ENCODE data around the gene URB1. TPM values are rescaled to one million over a fixed set of nuclear protein-coding genes. Genes with fewer than 3 reads are reported as not detected.

URB1 gene
- total and polyA plus RNA-seq, 2 of the 8 experiments (the other 6 are each of a cell fraction or from before 2014, with no cell fraction given): 8.1 to 28.9 TPM

- Histone ChIP-seq H3K14ac (ENCODE audit: insufficient read length) (no peak overlapping the region), H4K8ac (ENCODE audit: extremely low read depth, insufficient read depth, low read length) (no peak overlapping the region), H3K56ac (replicated peaks; ENCODE audit: insufficient read length, low read depth, low read length) (no peak overlapping the region), H3K23me2 (ENCODE audit: low read depth, low read length) (no peaks in the 10 kb centered on the region), H2BK12ac (ENCODE audit: low read depth, low read length) (no peak overlapping the region), H3K36me3 (ENCODE audit: control insufficient read depth in 2 of 4, insufficient read depth in 4 of 4, low read length in 3 of 4) (peaks cover 23 to 62% (median 40%) of the 10 kb centered on the region in 4 experiments), H2BK120ac (replicated peaks; ENCODE audit: low read depth, low read length) (no peak overlapping the region), H3K9me3 (ENCODE audit: insufficient read depth in 2 of 2, low read depth in 1 of 2, low read length in 1 of 2) (no peaks in the 10 kb centered on the region), H2BK15ac (ENCODE audit: low read length) (no peak overlapping the region), H4K20me1 (replicated peaks in 1 of 2; ENCODE audit: control insufficient read depth in 1 of 2, insufficient read depth in 2 of 2, low read length in 2 of 2) (peaks cover 4 to 15% of the 10 kb centered on the region in 2 experiments), H4K91ac (replicated peaks; ENCODE audit: insufficient read length, low read length) (no peak overlapping the region), H4K5ac (ENCODE audit: insufficient read length, low read depth, low read length) (no peak overlapping the region), H3K4me1 (replicated peaks in 1 of 4; ENCODE audit: control insufficient read depth in 3 of 4, insufficient read depth in 4 of 4, low read length in 3 of 4) (peaks cover 0 to 2% (median 0%) of the 10 kb centered on the region in 4 experiments; a peak in 1 of 7 replicates), H3K79me1 (ENCODE audit: low read depth, low read length) (peaks cover 10% of the 10 kb centered on the region; the same call in 1 of the 2 replicates), H3K4me2 (ENCODE audit: insufficient read depth in 1 of 2, low read depth in 2 of 2, low read length in 2 of 2) (no peak overlapping the region), H3K9ac (replicated peaks in 1 of 4; ENCODE audit: extremely low read depth in 1 of 4, low read depth in 3 of 4, low read length in 3 of 4) (no peak overlapping the region), H2BK5ac (ENCODE audit: low read depth, low read length) (no peak overlapping the region), H3K18ac (ENCODE audit: extremely low read depth, low read length) (no peak overlapping the region), H2AK5ac (ENCODE audit: low read depth, low read length) (no peak overlapping the region), H3K4me3 (ENCODE audit: extremely low read depth in 1 of 4, insufficient read depth in 2 of 4, low read depth in 3 of 4, low read length in 4 of 4) (no peak overlapping the region), H3K79me2 (ENCODE audit: control insufficient read depth in 1 of 2, insufficient read depth in 2 of 2, low read length in 2 of 2) (peaks cover 4 to 28% of the 10 kb centered on the region in 2 experiments; a peak in 3 of 4 replicates), H3K27ac (ENCODE audit: low read depth, low read length) (no peak overlapping the region), H2AFZ (ENCODE audit: low read length) (no peak overlapping the region), H3K27me3 (replicated peaks in 1 of 4; ENCODE audit: control insufficient read depth in 3 of 4, extremely low read depth in 1 of 4, insufficient read depth in 3 of 4, low read length in 3 of 4) (no peaks in the 10 kb centered on the region), H3K4ac (replicated peaks; ENCODE audit: insufficient read length, low read depth, low read length) (no peak overlapping the region), H3K23ac (ENCODE audit: insufficient read length) (no peak overlapping the region), H2BK20ac (ENCODE audit: low read length) (no peak overlapping the region)
- WGBS, 2 experiments (ENCODE audit: extremely low coverage in 1 of 2, insufficient coverage in 1 of 2, insufficient read length in 1 of 2, insufficient replicate concordance in 2 of 2, low coverage in 1 of 2, low lambda C conversion rate in 2 of 2, missing lambda C conversion rate in 1 of 2): 90% methylated on average over 10 of the region's 10 CpGs; no CpG with 5 or more reads in 1 of the 2 experiments
- DNase-seq (ENCODE audit: low read depth in 1 of 2, low spot score in 2 of 2) (no peak), FAIRE-seq (no peak)
- POLR2A ChIA-PET (ENCODE audit: partially characterized antibody): no interaction called here
- CTCF ChIA-PET (ENCODE audit: partially characterized antibody): interaction anchor here (0.7 to 4.4 kb wide), 3 partner anchors 18 to 219 kb away, joined by 3 to 19 read pairs (median 7); no protein-coding TSS in a partner anchor
- no peak for TF ChIP-seq SUZ12 (IDR thresholded peaks at IDR 0.05; ENCODE audit: low read length)
- TF ChIP-seq, protein P1, sequence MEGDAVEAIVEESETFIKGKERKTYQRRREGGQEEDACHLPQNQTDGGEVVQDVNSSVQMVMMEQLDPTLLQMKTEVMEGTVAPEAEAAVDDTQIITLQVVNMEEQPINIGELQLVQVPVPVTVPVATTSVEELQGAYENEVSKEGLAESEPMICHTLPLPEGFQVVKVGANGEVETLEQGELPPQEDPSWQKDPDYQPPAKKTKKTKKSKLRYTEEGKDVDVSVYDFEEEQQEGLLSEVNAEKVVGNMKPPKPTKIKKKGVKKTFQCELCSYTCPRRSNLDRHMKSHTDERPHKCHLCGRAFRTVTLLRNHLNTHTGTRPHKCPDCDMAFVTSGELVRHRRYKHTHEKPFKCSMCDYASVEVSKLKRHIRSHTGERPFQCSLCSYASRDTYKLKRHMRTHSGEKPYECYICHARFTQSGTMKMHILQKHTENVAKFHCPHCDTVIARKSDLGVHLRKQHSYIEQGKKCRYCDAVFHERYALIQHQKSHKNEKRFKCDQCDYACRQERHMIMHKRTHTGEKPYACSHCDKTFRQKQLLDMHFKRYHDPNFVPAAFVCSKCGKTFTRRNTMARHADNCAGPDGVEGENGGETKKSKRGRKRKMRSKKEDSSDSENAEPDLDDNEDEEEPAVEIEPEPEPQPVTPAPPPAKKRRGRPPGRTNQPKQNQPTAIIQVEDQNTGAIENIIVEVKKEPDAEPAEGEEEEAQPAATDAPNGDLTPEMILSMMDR (IDR thresholded peaks at IDR 0.05; ENCODE audit: control extremely low read depth in 1 of 3, insufficient read depth in 1 of 3, low read depth in 1 of 3, low read length in 3 of 3): no peak
- no peak for TF ChIP-seq POU5F1 (IDR thresholded peaks at IDR 0.05; ENCODE audit: low read depth, low read length)
- TF ChIP-seq SIX5 (IDR thresholded peaks at IDR 0.05; ENCODE audit: low read depth, low read length): no peak
- TF ChIP-seq ATF2 (IDR thresholded peaks at IDR 0.05; ENCODE audit: low read length): no peak
- TF ChIP-seq CBX8 (IDR thresholded peaks at IDR 0.05; ENCODE audit: borderline replicate concordance, low read depth, low read length): no peak
- TF ChIP-seq, protein P2, sequence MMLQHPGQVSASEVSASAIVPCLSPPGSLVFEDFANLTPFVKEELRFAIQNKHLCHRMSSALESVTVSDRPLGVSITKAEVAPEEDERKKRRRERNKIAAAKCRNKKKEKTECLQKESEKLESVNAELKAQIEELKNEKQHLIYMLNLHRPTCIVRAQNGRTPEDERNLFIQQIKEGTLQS (IDR thresholded peaks at IDR 0.05; ENCODE audit: insufficient read depth, low read depth, low read length): no peak
- no peak for TF ChIP-seq CHD1 (IDR thresholded peaks at IDR 0.05; ENCODE audit: low read depth, low read length)
Measured at GRCh38 chr21:32382108-32382644, 10.6 kb downstream of the URB1 start.
